ENCODE measurements around the gene SMARCC2. TPM values are rescaled to one million over a fixed set of nuclear protein-coding genes. Genes with fewer than 3 reads are reported as not detected.
A peak's percentile ranks its signal among the peaks of the same experiment; 100 is the strongest.

SMARCC2 gene
- total and polyA plus RNA-seq, 2 donors (not counting 1 experiment from before 2014, with no cell fraction given) = 60.2 to 70.8 TPM

- peaks cover 3% of the 10 kb centered on the region for H3K36me3 ChIP-seq (ENCODE audit: control insufficient read depth, insufficient read depth, low read length)
- H3K4me2 ChIP-seq (ENCODE audit: extremely low read depth, insufficient read depth, low read length) = peak overlapping the region; percentile 88
- H3K9me3 ChIP-seq (ENCODE audit: control insufficient read depth, insufficient read depth, low read depth, low read length) = no peaks in the 10 kb centered on the region
- H3K79me2 ChIP-seq (ENCODE audit: control insufficient read depth, insufficient read depth, low read length) = peaks cover 10% of the 10 kb centered on the region
- H3K27me3 ChIP-seq (ENCODE audit: control insufficient read depth, insufficient read depth, low read length) = no peaks in the 10 kb centered on the region
- no peak overlapping the region for H2AFZ ChIP-seq (ENCODE audit: low read length)
- H4K20me1 ChIP-seq (ENCODE audit: control insufficient read depth, extremely low read depth, insufficient read depth, low read length) = no peaks in the 10 kb centered on the region
- peak overlapping the region; percentile 68 for H3K27ac ChIP-seq (ENCODE audit: insufficient read depth, low read length)
- no peak for DNase-seq (ENCODE audit: low read depth in 2 of 2)
- H3K4me1 ChIP-seq (ENCODE audit: control insufficient read depth, extremely low read depth, insufficient read depth, low read length) = peaks cover 19% of the 10 kb centered on the region
- TF ChIP-seq CTCF (conservative IDR thresholded peaks at IDR 0.05 in 1 of 2, IDR thresholded peaks at IDR 0.05 in 1 of 2; ENCODE audit: low read depth in 1 of 2, low read length in 2 of 2) (no peak), EZH2 (IDR thresholded peaks at IDR 0.05; ENCODE audit: low read length, missing control alignments) (no peak)
- H3K9ac ChIP-seq (ENCODE audit: insufficient read depth, low read length) = no peak overlapping the region
- peak overlapping the region; percentile 75 to 82 (median 78) for H3K4me3 ChIP-seq (replicated peaks in 1 of 4; ENCODE audit: control extremely low read depth in 1 of 4, insufficient read depth in 1 of 4, low read depth in 3 of 4, low read length in 4 of 4)
Observed at GRCh38 chr12:56224954-56225353, 35.7 kb upstream of the SMARCC2 start.

GRCh38 chr12:56224102-56224701 is 34.9 kb upstream of the SMARCC2 start, which contains the start of gene NABP2:
NABP2 (plus strand) TSS chr12:56224342; CDS start chr12:56224857, 515 bp downstream.
- peak within 1 kb of the TSS; percentile 88 for H3K4me2 ChIP-seq (ENCODE audit: extremely low read depth, insufficient read depth, low read length)
- peaks cover 19% of the 10 kb centered on the region for H3K4me1 ChIP-seq (ENCODE audit: control insufficient read depth, extremely low read depth, insufficient read depth, low read length)

More at GRCh38 chr12:56224102-56224701, 34.9 kb upstream of the SMARCC2 start, which contains the start of gene NABP2:
- H3K79me2 ChIP-seq (ENCODE audit: control insufficient read depth, insufficient read depth, low read length) = peaks cover 16% of the 10 kb centered on the region
- H3K27ac ChIP-seq (ENCODE audit: insufficient read depth, low read length) = peak within 1 kb of the TSS; percentile 68
- peaks cover 3% of the 10 kb centered on the region for H3K36me3 ChIP-seq (ENCODE audit: control insufficient read depth, insufficient read depth, low read length)
- H3K27me3 ChIP-seq (ENCODE audit: control insufficient read depth, insufficient read depth, low read length) = no peaks in the 10 kb centered on the region
- no peaks in the 10 kb centered on the region for H4K20me1 ChIP-seq (ENCODE audit: control insufficient read depth, extremely low read depth, insufficient read depth, low read length)
- DNase-seq (ENCODE audit: low read depth in 2 of 2) = peak; percentile 96
- TF ChIP-seq CTCF (conservative IDR thresholded peaks at IDR 0.05 in 1 of 2, IDR thresholded peaks at IDR 0.05 in 1 of 2; ENCODE audit: low read depth in 1 of 2, low read length in 2 of 2) (peak; percentile 70 to 87), EZH2 (IDR thresholded peaks at IDR 0.05; ENCODE audit: low read length, missing control alignments) (no peak)
- H2AFZ ChIP-seq (ENCODE audit: low read length) = peak within 1 kb of the TSS; percentile 85
- peak within 1 kb of the TSS; percentile 71 for H3K9ac ChIP-seq (ENCODE audit: insufficient read depth, low read length)
- no peaks in the 10 kb centered on the region for H3K9me3 ChIP-seq (ENCODE audit: control insufficient read depth, insufficient read depth, low read depth, low read length)
- H3K4me3 ChIP-seq (replicated peaks in 1 of 4; ENCODE audit: control extremely low read depth in 1 of 4, insufficient read depth in 1 of 4, low read depth in 3 of 4, low read length in 4 of 4) = peak within 1 kb of the TSS; percentile 75 to 82 (median 78)

Data from fibroblast of lung (primary cell).